ENCODE data around the gene FILIP1L. TPM values are rescaled to one million over a fixed set of nuclear protein-coding genes. Genes with fewer than 3 reads are reported as not detected.

Gene FILIP1L
- total RNA-seq, 1 donor from 2014 or later, result 19.4 TPM

DNA sequence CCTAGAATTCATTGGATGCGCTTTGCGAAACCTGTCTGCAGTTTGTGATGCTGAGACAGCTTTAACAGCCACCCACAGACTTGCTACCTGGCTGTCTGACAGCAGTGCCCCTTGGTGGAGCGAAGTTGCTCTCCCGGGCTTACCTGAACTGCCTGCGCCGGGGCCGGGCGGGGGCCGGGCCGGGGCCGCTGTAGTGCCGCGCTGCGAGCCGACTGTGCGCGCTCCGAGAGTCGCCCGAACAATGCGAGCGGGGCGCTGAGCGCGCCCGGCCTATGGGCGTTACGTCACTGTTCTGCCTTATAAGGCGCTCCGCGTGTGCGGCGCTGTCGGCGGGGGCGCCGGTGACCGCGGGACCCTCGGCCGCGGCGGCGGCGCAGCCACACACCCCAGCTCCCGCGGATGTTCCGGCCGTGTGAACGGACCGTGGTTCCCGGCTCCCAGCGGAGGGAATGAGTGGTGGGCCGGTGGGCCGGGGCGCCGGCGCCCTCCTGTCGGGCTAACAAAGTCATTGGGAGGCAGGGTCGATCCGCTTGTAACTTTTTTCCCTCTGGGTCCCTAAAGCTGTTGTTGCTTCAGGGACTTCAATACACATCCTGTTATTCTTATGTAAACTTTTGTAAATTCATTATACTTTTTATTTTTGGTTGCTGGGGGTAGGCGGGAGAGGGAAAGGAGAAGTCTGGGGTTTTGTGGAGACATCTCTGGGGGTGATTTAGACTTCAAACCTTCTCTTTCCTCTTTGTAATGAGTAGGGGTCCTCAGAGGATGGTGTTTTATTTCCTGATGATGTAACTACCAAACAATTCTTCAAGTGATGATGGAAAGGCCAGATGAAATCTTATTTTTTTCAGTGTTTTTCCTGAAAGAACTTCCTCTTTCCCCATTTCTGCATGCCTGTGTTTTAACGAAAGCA lies 238.1 kb downstream of the FILIP1L start:
- peaks cover 40% of the 10 kb centered on the region for H3K4me1 Mint-ChIP-seq (ENCODE audit: low read depth)
- TF ChIP-seq, protein P1, sequence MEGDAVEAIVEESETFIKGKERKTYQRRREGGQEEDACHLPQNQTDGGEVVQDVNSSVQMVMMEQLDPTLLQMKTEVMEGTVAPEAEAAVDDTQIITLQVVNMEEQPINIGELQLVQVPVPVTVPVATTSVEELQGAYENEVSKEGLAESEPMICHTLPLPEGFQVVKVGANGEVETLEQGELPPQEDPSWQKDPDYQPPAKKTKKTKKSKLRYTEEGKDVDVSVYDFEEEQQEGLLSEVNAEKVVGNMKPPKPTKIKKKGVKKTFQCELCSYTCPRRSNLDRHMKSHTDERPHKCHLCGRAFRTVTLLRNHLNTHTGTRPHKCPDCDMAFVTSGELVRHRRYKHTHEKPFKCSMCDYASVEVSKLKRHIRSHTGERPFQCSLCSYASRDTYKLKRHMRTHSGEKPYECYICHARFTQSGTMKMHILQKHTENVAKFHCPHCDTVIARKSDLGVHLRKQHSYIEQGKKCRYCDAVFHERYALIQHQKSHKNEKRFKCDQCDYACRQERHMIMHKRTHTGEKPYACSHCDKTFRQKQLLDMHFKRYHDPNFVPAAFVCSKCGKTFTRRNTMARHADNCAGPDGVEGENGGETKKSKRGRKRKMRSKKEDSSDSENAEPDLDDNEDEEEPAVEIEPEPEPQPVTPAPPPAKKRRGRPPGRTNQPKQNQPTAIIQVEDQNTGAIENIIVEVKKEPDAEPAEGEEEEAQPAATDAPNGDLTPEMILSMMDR (IDR thresholded peaks at IDR 0.05; ENCODE audit: unreplicated experiment), result peak; percentile 23
- H3K4me3 Mint-ChIP-seq (ENCODE audit: low read depth), result peak overlapping the region; percentile 87
- H3K27ac Mint-ChIP-seq, result peak overlapping the region; percentile 95
- no peaks in the 10 kb centered on the region for H3K27me3 Mint-ChIP-seq
- DNase-seq (ENCODE audit: low spot score, unreplicated experiment), result peak; percentile 82
- no peaks in the 10 kb centered on the region for H3K36me3 Mint-ChIP-seq (ENCODE audit: insufficient read depth)
- H3K9me3 Mint-ChIP-seq (ENCODE audit: low read depth), result no peaks in the 10 kb centered on the region

DNA sequence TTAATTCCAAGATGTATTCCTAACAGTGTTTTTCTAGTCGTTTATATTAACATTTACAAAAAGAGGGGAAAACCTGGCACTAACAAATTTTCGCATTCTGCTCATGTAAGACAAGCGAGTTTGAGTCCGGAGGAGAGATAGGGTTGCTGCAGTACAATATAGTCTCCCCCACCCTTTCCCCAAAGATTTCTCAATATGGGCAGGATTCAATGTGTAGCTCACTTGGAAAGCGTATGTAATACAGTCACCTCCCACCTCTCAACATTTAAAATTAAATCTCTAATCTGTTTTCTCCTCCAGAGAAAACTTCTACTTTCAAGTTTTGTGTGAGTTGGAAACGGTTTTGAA lies 238.7 kb downstream of the FILIP1L start:
- no peak for DNase-seq (ENCODE audit: low spot score, unreplicated experiment)
- H3K4me1 Mint-ChIP-seq (ENCODE audit: low read depth), result peaks cover 43% of the 10 kb centered on the region
- H3K4me3 Mint-ChIP-seq (ENCODE audit: low read depth), result peak overlapping the region; percentile 87
- H3K27ac Mint-ChIP-seq, result peak overlapping the region; percentile 95
- H3K9me3 Mint-ChIP-seq (ENCODE audit: low read depth), result no peaks in the 10 kb centered on the region
- TF ChIP-seq, protein P1 (IDR thresholded peaks at IDR 0.05; ENCODE audit: unreplicated experiment), result no peak
- H3K27me3 Mint-ChIP-seq, result no peaks in the 10 kb centered on the region
- no peaks in the 10 kb centered on the region for H3K36me3 Mint-ChIP-seq (ENCODE audit: insufficient read depth)

DNA sequence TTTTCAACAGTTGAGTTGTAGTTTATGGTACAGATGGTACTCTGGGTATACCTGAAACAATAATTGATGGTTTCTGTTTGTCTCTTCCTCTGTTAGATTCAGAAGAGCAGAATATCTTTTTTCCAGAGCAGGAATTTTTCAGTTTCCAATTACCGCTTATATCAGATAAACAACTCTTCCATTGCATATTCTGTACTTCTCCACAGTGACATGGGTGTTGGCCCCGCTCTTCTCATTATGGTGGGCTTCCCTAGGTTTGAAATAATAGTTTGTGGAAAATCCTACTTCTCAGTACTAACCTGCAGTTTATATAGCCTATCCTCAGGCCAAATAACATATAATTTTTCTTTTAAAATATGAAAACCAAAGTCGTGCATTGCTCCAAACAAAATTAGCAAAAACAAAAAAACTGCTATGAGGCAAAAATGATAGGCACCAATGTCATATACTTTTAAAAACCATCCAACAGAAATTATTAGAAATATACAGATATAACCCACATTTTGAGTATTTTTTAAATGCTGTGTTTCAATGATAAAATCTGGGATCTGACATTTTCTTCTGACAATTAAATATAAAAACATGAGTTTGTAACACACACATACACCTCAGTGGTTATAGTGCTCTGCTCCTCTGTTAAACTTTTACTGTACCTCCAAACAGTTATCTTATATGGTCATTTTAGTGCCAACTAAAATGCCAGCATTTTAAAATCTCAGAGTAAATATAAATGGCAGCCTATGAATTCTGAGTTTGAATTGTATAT lies 239.9 kb downstream of the FILIP1L start:
- DNase-seq (ENCODE audit: low spot score, unreplicated experiment), result no peak
- peak overlapping the region; percentile 87 for H3K4me3 Mint-ChIP-seq (ENCODE audit: low read depth)
- H3K9me3 Mint-ChIP-seq (ENCODE audit: low read depth), result no peaks in the 10 kb centered on the region
- peak overlapping the region; percentile 41 for H3K27ac Mint-ChIP-seq
- H3K4me1 Mint-ChIP-seq (ENCODE audit: low read depth), result peaks cover 47% of the 10 kb centered on the region
- H3K36me3 Mint-ChIP-seq (ENCODE audit: insufficient read depth), result peaks cover 3% of the 10 kb centered on the region
- no peaks in the 10 kb centered on the region for H3K27me3 Mint-ChIP-seq
- TF ChIP-seq, protein P1 (IDR thresholded peaks at IDR 0.05; ENCODE audit: unreplicated experiment), result no peak

DNA sequence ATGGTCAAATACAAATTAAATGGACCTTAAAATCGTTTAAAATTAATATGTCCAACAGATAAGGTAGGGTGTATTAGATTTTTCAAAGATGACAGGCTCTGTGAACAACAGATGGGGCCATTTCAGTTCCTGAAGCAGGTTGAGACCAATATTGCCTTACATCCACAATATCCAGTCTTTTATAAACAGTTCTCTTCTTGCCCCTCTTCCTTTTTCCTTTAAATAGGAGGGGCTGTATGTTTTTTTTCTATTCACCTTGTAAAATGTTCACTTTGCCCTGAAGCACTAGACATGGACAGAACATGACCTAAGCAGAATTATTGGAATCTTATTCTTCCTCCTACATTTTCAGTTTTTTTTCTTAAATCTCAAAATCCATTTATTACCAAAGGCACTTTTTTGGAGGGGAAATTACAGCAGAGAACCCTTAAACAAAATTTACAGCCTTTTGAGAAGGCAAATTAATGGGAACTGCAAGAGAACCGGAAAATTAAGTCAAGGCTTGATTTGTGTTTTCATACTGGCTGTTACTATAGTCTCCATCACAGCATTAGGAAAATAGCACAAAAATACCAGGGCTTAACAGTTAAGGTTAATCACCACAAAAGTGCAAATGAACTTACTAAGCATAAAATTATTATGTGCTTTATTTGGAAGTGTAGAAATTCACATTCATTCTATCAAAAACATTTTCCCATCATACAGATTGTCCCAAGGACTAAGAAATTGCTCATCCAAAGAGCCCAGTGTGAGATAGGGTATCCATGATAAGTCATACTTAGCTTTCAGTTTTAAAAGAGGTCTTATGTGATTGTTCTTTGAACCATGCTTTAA lies 240.8 kb downstream of the FILIP1L start:
- Mint-ChIP-seq H3K27ac (peak overlapping the region; percentile 20), H3K4me3 (ENCODE audit: low read depth) (peak overlapping the region; percentile 87), H3K36me3 (ENCODE audit: insufficient read depth) (peaks cover 4% of the 10 kb centered on the region), H3K4me1 (ENCODE audit: low read depth) (peaks cover 47% of the 10 kb centered on the region), H3K27me3 (no peaks in the 10 kb centered on the region), H3K9me3 (ENCODE audit: low read depth) (no peaks in the 10 kb centered on the region)
- DNase-seq (ENCODE audit: low spot score, unreplicated experiment), result no peak
- TF ChIP-seq, protein P1 (IDR thresholded peaks at IDR 0.05; ENCODE audit: unreplicated experiment), result no peak

DNA sequence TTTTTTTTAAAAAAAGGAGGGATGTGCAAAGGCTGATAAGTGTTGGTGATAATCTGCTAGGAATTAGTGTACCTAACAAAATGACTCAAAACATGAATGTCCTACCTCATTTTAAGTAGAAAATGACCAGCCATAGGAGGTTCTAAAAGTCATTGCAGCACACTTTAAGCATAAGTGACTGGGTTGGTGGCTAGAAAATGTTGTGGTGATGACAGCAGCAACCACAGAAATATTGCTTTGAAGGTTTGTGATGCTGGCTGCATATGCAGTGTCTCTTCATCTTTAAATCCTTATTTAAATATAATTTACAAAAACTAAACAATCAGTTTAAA lies 241.4 kb downstream of the FILIP1L start:
- TF ChIP-seq, protein P1 (IDR thresholded peaks at IDR 0.05; ENCODE audit: unreplicated experiment), result no peak
- H3K27me3 Mint-ChIP-seq, result no peaks in the 10 kb centered on the region
- peaks cover 45% of the 10 kb centered on the region for H3K4me1 Mint-ChIP-seq (ENCODE audit: low read depth)
- H3K36me3 Mint-ChIP-seq (ENCODE audit: insufficient read depth), result peaks cover 4% of the 10 kb centered on the region
- H3K9me3 Mint-ChIP-seq (ENCODE audit: low read depth), result no peaks in the 10 kb centered on the region
- no peak for DNase-seq (ENCODE audit: low spot score, unreplicated experiment)
- H3K27ac Mint-ChIP-seq, result peak overlapping the region; percentile 67
- H3K4me3 Mint-ChIP-seq (ENCODE audit: low read depth), result peak overlapping the region; percentile 12

Measured in progenitor cell of endocrine pancreas (in vitro differentiated cells).